ENCODE measurements around the gene USP10. TPM values are rescaled to one million over a fixed set of nuclear protein-coding genes. Genes with fewer than 3 reads are reported as not detected.

USP10 gene
- total RNA-seq, 1 donor from 2014 or later: 67.8 TPM

DNA sequence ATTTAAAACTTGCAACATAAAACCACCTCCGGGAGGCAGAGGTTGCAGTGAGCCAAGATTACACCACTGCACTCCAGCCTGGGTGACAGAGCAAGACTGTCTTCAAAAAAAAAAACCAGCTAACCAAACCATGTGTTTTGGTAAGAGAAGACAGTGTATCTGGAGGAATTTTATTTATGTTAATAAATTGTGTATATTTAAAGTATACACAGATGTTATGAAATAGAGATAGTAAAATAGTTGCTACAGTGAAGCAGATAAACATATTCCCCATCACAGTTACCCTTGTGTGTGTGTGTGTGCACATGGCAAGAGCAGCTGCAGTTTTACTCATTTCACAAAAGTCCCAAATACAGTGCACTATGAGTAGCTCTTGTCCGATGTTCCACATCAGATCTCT, 65.2 kb downstream of the USP10 start:
- TF ChIP-seq, protein P1, sequence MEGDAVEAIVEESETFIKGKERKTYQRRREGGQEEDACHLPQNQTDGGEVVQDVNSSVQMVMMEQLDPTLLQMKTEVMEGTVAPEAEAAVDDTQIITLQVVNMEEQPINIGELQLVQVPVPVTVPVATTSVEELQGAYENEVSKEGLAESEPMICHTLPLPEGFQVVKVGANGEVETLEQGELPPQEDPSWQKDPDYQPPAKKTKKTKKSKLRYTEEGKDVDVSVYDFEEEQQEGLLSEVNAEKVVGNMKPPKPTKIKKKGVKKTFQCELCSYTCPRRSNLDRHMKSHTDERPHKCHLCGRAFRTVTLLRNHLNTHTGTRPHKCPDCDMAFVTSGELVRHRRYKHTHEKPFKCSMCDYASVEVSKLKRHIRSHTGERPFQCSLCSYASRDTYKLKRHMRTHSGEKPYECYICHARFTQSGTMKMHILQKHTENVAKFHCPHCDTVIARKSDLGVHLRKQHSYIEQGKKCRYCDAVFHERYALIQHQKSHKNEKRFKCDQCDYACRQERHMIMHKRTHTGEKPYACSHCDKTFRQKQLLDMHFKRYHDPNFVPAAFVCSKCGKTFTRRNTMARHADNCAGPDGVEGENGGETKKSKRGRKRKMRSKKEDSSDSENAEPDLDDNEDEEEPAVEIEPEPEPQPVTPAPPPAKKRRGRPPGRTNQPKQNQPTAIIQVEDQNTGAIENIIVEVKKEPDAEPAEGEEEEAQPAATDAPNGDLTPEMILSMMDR (IDR thresholded peaks at IDR 0.05; ENCODE audit: insufficient read depth, low read length, poor library complexity, severe bottlenecking): no peak
- peaks cover 3% of the 10 kb centered on the region for H3K36me3 ChIP-seq (ENCODE audit: control insufficient read depth, insufficient read depth, low read length)
- H3K27me3 ChIP-seq (ENCODE audit: control insufficient read depth, insufficient read depth, low read length): no peaks in the 10 kb centered on the region
- no peak overlapping the region for H3K4me3 ChIP-seq (ENCODE audit: low read depth, low read length)
- DNase-seq (ENCODE audit: low read depth): no peak

DNA sequence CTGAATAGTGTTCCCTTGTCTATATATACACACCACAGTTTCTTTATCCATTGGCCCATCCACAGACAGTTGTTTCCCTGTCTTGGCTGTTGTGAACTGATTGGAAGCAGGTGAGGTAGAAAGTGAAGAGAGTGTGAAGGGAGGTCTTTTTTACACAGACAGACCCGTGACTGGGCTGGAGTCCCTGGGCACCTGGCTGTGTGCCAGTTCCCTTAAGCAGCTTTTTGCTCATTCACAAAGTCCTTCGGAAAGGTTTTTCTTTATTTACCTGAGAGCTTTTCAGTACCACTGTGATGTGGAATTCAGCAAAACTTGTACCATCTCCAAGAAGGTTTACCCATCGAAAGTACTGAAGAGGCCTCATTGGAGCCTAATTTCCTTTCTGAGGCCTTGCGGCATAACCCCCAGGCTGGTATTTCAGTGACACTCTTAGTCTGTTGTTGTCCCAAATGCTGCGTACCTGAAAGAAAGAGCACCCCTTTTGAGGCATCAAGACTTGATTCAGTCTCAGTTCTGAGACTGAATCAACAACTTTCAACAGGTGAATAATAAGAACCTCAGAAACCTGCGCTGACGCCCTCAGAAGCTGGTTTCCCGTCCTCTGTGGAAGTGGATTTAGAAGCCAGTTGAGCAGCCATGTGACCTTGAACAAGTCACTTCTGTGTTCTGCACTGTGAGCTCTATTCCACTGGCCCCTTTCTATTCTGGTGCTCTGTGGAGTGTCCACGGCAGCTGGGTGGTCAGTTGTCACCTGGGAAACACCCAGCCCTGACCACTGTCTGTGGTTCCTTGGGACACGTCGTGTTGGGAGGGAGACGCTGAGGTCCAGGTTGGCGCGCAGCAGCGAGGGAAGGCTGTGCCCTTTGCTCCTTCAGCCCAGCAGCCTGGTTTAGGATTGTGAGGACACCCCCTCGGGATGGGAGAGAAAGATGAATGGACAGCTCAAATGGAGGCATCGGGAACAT, 66.1 kb downstream of the USP10 start:
- TF ChIP-seq, protein P1 (IDR thresholded peaks at IDR 0.05; ENCODE audit: insufficient read depth, low read length, poor library complexity, severe bottlenecking): no peak
- no peak for DNase-seq (ENCODE audit: low read depth)
- H3K36me3 ChIP-seq (ENCODE audit: control insufficient read depth, insufficient read depth, low read length): peaks cover 3% of the 10 kb centered on the region
- H3K4me3 ChIP-seq (ENCODE audit: low read depth, low read length): no peak overlapping the region
- no peaks in the 10 kb centered on the region for H3K27me3 ChIP-seq (ENCODE audit: control insufficient read depth, insufficient read depth, low read length)

DNA sequence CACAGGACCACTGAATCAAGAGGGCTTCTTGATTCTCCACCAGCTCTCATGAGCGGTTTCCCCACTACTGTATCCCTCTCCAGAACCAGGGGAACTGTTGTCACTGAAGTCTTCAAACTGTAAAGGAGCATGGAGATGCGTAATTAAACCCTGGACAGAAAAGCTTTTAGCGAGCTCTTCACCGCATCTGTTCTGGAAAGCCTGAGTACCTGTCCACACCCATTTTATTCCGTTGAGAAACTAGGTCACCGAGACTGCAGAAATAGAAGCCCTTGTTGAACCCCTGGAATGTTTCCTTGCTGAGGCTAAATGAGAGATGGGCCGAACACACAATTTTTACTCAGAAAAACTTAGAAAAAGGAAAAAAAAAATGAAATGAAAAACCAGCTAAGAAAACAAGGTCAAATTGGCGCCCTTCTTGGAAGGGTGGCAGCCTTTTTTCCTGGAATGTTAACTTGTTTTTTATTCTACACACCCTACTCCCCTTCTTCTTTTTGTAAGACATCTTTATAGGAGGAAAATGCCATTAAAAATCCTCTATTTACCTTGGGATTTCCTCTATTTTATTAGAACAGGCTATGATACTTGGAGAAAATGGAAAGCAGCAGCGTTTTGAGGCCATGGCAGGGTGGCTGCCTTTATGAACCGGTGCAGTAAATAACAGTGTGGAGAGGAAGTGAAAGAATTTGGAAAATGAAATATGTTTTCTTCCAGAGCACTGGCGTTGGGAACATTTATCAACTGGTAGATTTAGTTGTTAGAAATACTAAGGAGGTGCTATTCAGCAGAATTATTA, 67.4 kb downstream of the USP10 start:
- Histone ChIP-seq H3K27me3 (ENCODE audit: control insufficient read depth, insufficient read depth, low read length) (no peaks in the 10 kb centered on the region), H3K4me3 (ENCODE audit: low read depth, low read length) (no peak overlapping the region), H3K36me3 (ENCODE audit: control insufficient read depth, insufficient read depth, low read length) (peaks cover 3% of the 10 kb centered on the region)
- TF ChIP-seq, protein P1 (IDR thresholded peaks at IDR 0.05; ENCODE audit: insufficient read depth, low read length, poor library complexity, severe bottlenecking): no peak
- no peak for DNase-seq (ENCODE audit: low read depth)

DNA sequence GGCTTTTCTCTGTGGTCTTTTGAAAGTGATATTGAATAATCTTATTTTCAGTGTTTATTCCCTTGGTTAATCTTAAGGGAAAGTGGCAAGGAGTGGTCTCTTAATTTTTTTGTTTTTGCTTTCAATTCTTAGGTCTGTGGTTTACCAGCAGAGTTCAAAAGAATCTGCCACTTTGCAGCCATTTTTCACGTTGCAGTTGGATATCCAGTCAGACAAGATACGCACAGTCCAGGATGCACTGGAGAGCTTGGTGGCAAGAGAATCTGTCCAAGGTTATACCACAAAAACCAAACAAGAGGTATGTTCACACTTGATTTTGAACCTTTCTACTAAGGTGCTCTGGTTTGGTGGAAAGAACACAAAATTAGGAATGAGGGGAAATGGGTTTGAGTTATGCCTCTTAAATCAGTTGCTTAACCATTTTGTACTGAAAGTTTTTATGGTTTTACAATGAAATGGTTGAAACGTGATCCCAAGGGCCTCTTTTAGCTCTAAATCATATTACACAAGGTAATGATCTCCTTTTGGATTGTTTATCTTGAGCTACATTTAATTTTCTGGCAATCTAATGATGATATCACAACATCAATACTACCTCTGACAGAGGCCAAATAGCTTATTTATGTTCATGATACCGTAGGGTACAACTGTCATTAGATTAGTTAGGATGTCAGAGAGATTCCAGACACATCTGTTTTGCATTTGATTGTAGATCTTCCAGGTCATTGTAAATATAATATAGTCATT, 68.4 kb downstream of the USP10 start:
- DNase-seq (ENCODE audit: low read depth): no peak
- H3K4me3 ChIP-seq (ENCODE audit: low read depth, low read length): no peak overlapping the region
- H3K36me3 ChIP-seq (ENCODE audit: control insufficient read depth, insufficient read depth, low read length): peaks cover 3% of the 10 kb centered on the region
- TF ChIP-seq, protein P1 (IDR thresholded peaks at IDR 0.05; ENCODE audit: insufficient read depth, low read length, poor library complexity, severe bottlenecking): no peak
- H3K27me3 ChIP-seq (ENCODE audit: control insufficient read depth, insufficient read depth, low read length): no peaks in the 10 kb centered on the region

DNA sequence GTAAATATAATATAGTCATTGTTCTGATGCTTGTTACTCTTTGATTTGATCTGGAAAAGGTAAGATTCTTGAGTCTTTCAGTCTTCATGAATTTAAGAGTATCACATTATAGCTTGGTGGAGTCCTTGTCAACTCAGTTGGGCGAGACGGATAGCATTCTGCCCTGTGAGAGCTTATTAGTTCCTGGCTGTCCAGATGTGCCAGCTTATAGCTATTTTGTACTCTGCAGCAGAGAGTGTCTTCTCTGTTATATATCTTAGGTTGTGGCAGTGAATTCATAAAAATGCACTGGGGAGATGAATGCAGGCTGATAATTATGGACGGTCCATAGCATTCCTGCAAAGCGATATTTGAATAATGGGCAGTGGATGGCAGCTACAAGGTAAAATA, 69.0 kb downstream of the USP10 start:
- H3K4me3 ChIP-seq (ENCODE audit: low read depth, low read length): no peak overlapping the region
- H3K27me3 ChIP-seq (ENCODE audit: control insufficient read depth, insufficient read depth, low read length): no peaks in the 10 kb centered on the region
- TF ChIP-seq, protein P1 (IDR thresholded peaks at IDR 0.05; ENCODE audit: insufficient read depth, low read length, poor library complexity, severe bottlenecking): no peak
- H3K36me3 ChIP-seq (ENCODE audit: control insufficient read depth, insufficient read depth, low read length): peaks cover 1% of the 10 kb centered on the region
- DNase-seq (ENCODE audit: low read depth): no peak

All from kidney epithelial cell (primary cell).